GM13976 (cell line): Measurements from ENCODE around the gene SCAF11.
A peak's percentile ranks its signal among the peaks of the same experiment; 100 is the strongest.
"Not testable (repeated sequence)": the region's sequence is repeated elsewhere in the genome, so short reads cannot be mapped to it uniquely, and the experiment has no call there.

Source experiments
- DNase-seq: peaks from one replicate; pipeline ENCODE4 v3.0.0; 2012; ENCODE audit warnings: low spot score
- in situ Hi-C: fragments of 300-500 bp; cut with MboI; formaldehyde crosslinking; loops from one replicate; pipeline ENCODE4 v1.12.0; 2022; ENCODE audit warnings: low sequenced_read_pairs, mixed read lengths, inconsistent platforms; ENCODE audit not compliant: unreplicated experiment
- TF ChIP-seq, protein P1 (sequence below): IDR thresholded peaks from 2 replicates; pipeline ENCODE4 v1.5.1; 2012; ENCODE audit warnings: borderline replicate concordance, mild to moderate bottlenecking; ENCODE audit not compliant: insufficient read depth; ENCODE audit errors: extremely low read depth, missing control alignments, control extremely low read depth

SCAF11 gene

DNA sequence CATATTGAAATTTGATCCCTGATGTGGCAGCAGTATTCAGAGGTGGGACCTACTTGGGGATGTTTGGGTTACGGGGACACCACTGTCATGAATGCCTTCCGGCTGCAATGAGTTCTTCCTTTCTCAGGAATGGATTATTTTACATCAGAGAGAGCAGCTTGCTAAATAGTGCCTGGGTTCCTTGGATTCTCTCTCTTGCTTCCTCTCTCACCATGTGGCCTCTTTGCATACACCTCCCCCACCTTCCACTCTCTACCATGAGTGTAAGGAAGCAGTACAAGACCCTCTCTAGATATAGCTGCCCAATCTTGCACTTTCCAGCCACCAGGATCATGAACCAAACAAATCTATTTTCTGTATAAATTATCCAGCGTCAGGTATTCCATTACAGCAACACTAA lies 15.4 kb upstream of the SCAF11 start:
- TF ChIP-seq, protein P1, sequence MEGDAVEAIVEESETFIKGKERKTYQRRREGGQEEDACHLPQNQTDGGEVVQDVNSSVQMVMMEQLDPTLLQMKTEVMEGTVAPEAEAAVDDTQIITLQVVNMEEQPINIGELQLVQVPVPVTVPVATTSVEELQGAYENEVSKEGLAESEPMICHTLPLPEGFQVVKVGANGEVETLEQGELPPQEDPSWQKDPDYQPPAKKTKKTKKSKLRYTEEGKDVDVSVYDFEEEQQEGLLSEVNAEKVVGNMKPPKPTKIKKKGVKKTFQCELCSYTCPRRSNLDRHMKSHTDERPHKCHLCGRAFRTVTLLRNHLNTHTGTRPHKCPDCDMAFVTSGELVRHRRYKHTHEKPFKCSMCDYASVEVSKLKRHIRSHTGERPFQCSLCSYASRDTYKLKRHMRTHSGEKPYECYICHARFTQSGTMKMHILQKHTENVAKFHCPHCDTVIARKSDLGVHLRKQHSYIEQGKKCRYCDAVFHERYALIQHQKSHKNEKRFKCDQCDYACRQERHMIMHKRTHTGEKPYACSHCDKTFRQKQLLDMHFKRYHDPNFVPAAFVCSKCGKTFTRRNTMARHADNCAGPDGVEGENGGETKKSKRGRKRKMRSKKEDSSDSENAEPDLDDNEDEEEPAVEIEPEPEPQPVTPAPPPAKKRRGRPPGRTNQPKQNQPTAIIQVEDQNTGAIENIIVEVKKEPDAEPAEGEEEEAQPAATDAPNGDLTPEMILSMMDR: no peak
- in situ Hi-C loops: no loop called here
- no peak for DNase-seq

DNA sequence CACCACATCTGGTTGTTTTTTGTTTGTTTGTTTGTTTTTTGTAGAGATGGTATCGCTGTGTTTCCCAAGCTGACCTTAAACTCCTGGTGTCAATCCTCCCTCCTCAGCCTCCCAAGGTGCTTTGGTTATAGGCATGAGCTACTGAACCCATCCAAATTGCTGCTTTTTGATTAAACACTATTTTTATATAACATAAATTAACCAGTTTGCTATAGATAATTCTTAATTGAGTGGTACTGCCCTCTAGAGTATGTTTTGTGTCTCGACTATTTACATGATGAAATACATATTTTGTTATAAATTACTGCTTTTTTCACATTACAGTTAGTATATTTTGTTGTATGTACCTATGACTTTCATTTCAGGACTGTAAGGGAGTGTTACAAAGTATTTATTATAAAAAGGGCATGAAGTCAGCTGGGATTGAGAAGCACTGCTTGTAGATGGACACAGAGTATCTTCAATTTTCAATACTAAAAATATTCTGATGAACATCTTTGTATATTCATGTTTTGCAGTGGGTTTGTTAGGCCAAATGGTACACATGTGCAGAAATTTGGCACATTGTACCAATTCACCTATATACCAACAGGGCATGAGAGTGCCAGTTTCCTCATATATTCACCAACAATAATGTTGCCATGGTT lies 14.9 kb upstream of the SCAF11 start:
- no peak for DNase-seq
- in situ Hi-C loops: no loop called here
- TF ChIP-seq, protein P1: no peak

DNA sequence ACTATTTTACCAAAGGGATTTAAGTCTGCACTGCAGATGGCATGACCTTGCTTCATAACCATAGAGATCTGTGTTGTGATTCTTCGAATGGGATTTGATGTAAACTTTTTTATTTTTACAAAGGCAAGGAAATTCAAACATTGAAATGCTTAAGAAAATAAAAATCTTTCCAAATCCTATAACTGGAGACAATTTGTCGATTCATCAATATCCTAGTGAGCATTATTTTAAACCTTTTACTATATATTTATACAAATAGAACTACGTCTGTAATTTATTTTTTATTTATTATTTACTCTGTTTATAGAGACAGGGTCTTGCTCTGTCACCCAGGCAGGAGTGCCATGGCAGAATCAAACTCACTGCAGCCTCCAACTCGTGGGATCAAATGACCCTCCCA lies 14.3 kb upstream of the SCAF11 start:
- in situ Hi-C loops: no loop called here
- no peak for DNase-seq
- TF ChIP-seq, protein P1: no peak

DNA sequence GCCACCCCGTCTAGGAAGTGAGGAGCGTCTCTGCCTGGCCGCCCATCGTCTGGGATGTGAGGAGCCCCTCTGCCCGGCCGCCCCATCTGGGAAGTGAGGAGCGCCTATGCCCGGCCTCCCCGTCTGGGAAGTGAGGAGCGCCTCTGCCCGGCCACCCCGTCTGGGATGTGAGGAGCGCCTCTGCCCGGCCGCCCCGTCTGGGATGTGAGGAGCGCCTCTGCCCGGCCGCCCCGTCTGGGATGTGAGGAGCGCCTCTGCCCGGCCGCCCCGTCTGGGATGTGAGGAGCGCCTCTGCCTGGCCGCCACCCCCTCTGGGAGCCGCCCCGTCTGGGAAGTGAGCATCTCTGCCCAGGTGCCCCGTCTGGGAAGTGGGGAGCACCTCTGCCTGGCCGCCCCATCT lies 9.7 kb upstream of the SCAF11 start:
- in situ Hi-C loops, DNase-seq: not testable (repeated sequence)

DNA sequence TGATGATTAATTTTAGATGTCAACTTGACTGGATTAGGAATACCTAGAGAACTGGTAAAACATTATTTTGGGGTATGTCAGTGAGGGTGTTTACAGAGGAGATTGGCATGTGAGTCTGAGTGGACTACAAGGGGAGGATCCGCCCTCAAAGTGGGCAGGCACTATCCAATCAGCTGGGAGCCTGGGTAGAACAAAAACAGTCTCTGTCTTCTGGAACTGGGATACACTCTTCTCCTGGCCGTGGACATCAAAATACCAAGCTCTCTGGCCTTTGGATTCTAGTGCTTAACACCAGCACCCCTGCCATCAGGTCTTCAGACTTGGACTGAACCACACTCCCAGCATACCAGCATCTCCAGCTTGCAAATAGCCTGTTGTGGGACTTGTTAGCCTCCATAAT lies 4.4 kb upstream of the SCAF11 start:
- no peak for DNase-seq
- in situ Hi-C loops: no loop called here
- TF ChIP-seq, protein P1: no peak

DNA sequence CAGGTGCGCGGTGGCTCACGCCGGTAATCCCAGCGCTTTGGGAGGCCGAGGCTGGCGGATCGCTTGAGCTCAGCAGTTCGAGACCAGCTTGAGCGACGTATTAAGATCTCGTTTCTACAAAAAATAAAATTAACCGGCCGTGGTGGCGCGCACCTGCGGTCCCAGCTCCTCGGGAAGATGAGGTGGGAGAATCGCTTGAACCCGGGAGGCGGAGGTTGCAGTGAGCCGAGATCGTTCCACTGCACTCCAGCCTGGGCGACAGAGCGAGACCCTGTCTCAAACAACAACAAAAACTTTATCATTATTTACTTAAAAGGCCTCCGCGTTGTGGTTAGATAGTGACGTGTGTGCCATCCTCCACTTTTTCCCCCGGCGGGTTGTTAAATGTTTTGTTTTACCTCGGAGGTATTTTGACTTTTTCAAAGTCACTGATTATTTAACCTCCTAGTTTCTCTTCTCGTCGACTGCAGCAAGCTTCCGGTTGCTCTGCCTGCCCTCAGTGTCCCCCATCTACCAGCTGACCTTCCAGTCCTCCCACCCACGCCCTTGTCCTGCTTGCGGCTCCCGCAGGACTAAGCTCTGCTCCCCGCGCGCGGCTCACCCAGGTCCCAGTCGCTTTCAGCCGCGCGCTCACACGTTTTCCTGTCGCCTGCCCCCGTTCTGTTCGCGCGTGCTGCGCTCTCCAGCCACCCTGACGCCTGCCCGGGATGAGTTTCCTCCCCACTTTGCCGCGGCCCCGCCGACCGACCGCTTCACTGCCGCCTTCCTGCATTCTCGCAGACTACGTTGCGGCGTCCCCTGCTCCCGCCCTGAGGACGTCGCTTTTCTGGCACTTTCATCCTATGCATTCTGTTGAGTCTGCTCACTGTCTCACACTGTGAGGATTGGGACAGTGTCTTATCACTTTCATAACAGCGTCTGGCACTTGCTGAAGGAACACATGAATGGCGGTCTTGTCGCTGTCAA lies 1.2 kb upstream of the SCAF11 start:
- in situ Hi-C loops: no loop called here
- TF ChIP-seq, protein P1: no peak
- peak; percentile 79 for DNase-seq
